GM19463 (cell line): ENCODE measurements around the gene SCMH1.

Source experiments
- ATAC-seq: cut with Tn5 transposase; IDR thresholded peaks from one replicate; pipeline ENCODE4 v1.9.1; 2021; ENCODE audit warnings: mild to moderate bottlenecking, moderate library complexity; ENCODE audit not compliant: unreplicated experiment

Gene SCMH1

DNA sequence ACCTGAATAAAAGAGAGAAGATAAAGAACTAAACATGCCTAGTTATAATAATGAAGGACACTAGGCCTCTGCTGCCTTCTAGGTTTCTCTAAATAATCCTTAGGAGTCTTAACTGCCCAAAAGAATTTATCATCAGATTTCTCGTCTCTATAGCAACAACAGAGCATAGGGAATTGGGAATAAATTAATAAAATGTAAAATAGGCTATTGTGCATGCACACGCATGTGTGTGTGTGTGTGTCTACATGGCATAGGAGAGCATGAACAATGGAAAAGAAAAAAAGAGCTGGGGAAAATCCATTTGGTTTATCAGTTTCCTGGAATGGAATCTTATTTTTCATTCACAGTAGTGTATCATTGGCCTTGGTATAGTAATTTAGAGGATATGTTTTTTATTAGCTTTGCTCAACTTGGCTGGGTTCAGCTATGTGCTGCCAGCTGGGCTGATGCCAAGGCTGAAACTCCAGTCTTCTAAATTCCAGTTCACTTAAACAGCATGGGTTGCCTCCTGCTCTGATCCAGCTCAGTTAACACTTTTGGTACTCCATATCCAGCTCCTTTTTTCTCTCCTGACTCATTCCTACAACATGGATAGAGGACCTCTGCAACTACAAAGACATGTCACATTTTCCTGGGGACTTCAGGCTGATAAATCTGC lies 140.0 kb downstream of the SCMH1 start:
- ATAC-seq, result no peak

- no peak for ATAC-seq
Measured at GRCh38 chr1:41101076-41101475, 141.0 kb downstream of the SCMH1 start.

DNA sequence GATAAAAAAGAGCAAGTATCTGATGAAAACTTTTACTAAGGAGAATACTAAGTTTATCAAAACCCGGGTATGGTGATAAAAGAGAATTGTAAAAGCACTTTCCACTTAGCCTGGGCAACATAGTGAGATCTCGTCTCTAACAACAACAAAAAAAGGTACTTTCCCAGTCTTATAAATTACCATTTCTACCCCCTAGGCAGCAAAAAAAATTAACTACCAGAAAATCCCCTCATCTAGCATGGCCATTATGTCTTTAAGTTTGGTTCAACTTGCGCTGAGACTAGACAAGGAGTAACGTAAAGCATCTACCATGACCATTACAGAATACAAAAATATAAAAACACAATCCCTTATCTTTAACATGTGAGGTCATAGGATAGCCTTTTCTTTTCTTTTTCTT lies 141.9 kb downstream of the SCMH1 start:
- no peak for ATAC-seq

GRCh38 chr1:41098730-41099460 lies 143.2 kb downstream of the SCMH1 start:
- no peak for ATAC-seq

- ATAC-seq, result no peak
Measured at GRCh38 chr1:41097105-41097504, 145.0 kb downstream of the SCMH1 start.

GRCh38 chr1:41093826-41094225 lies 148.3 kb downstream of the SCMH1 start:
- ATAC-seq, result no peak

DNA sequence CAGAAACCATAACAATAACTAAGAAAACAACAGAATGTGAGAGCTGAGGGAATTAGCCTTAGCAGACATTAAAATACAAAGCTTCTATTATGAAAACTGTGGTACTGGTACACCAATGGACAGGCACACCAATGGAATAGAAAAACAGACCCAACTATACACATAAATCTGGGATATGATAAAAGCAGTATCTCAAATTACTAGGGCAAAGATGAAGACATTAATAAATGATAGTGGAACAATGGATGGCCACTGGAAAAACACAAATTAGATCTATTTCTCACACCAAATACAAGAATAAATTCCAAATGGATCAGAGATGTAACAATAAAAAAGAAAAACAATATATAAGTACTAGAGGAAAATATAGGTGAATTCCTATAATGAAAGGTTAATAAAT lies 155.2 kb downstream of the SCMH1 start:
- ATAC-seq, result no peak

DNA sequence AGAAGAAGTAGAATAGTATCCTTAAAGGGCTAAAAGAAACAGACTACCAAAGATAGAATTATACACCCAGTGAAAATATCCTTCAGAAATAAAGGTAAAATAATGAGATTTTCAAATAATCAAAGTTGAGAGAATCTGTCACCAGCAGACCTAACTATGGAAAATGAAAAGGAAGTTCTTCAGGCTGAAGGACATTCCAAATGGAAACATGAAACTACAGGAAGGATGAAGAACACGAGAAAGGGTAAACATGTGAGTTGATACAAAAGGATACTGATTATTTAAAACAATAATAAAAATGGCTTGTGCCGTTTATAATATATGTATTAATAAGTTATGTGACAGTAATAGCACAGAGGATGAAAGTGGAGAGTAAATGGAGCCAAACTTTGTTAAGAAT lies 163.5 kb downstream of the SCMH1 start:
- ATAC-seq, result no peak

GRCh38 chr1:41078193-41078592 lies 163.9 kb downstream of the SCMH1 start:
- no peak for ATAC-seq

GRCh38 chr1:41073971-41074370 lies 168.1 kb downstream of the SCMH1 start:
- ATAC-seq, result no peak

DNA sequence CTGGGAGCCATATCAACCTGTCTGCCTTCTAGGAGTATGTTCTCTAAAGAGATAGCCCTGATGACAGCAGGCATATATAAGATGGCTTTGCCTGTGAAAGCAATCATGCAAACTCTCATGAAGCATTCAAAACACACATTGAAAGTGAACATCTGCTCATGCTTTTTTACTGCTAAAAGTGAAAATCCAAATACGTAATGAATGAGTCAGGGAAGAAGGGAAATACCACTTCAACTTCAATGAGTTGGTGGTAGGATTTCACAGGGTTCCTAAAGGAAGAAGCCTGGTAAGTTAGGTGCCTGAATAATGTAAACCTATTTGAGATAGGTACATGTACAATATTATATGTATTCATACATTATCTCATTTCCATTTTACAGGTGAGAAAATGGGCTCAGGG lies 170.1 kb downstream of the SCMH1 start:
- no peak for ATAC-seq

- ATAC-seq, result no peak
Measured at GRCh38 chr1:41056907-41057306, 185.2 kb downstream of the SCMH1 start.

DNA sequence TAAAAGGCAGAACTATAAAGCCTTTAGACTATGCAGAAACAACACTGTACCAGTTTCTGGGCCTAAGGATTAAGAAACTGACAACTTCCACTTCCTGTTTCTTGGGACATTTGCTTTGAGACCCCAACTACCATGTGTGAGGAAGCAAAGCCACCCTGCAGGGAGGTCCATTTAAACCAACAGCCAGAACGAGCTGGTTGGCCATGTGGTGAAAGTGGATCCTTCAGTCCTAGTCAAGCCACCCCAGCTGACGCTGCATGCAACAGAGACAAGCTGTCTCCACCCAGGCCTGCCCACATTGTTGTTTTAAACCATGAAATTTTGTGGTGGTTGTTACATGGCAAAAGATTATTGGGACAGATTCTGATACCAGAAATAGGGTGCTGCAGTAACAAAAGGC lies 188.8 kb downstream of the SCMH1 start:
- ATAC-seq, result no peak

DNA sequence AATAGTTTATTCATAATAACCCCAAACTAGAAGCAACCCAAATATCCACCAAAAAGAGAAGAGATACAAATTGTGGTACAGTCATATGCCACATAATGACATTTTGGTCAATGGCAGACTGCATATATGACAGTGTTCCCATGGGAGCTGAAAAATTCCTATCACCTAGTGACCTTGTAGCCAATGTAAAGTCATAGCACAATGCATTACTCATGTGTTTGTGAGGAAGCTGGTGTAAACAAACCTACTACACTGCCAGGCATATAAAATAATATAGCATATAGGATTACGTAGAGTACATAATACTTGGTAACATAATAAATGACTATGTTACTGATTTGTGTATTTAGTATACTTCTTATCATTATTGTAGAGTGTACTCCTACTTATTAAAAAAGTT lies 191.1 kb downstream of the SCMH1 start:
- no peak for ATAC-seq

DNA sequence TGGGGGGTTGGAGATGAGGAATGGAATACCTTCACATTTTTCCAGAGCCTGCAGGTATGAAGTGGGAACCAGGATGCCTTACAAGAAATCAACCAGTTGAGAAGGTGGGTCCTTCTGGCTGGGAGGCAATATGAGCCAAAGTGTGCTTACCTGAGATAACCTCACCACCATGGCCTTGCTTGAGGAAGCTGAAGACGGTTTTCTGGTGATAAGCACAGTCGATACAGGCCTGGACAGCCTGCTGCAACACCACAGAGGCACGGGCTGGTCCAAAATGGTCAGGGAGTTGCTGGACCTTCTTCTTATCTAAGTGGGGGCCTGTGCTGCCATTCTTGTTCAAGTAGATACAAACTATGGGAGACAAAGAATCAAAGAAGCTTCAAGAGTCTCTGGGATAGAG lies 193.6 kb downstream of the SCMH1 start:
- no peak for ATAC-seq

GRCh38 chr1:41046347-41046775 lies 195.7 kb downstream of the SCMH1 start:
- ATAC-seq, result no peak

- ATAC-seq, result no peak
Measured at GRCh38 chr1:41045740-41046139, 196.4 kb downstream of the SCMH1 start.

- ATAC-seq, result no peak
Measured at GRCh38 chr1:41044187-41044586, 197.9 kb downstream of the SCMH1 start.

GRCh38 chr1:41041614-41042270 lies 200.4 kb downstream of the SCMH1 start:
- no peak for ATAC-seq

DNA sequence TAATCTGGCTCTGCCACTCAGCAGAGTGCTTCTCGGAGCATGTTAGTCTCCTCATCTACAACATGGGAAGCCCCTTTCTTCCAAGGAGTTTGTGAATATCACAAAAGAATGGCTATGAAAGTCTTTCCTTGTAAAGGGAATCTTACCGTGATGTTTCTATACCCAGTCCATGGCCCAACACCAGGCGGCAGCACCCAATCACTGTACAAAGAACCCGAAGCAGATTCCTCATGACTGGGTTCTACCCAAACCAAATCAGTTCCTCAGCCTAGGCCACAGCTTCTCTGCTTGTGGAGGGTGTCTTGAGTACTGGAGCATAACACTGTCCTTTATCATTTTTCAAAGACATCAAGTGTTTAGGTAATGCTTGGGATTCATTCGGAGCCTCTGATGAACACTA lies 204.0 kb downstream of the SCMH1 start:
- no peak for ATAC-seq

GRCh38 chr1:41037116-41037903 lies 204.8 kb downstream of the SCMH1 start:
- ATAC-seq, result no peak
